ENCODE measurements around the gene GGA3.
"Not testable (repeated sequence)": the region's sequence is repeated elsewhere in the genome, so short reads cannot be mapped to it uniquely, and the experiment has no call there.

Gene GGA3

GRCh38 chr17:75260641-75261335, 618 bp downstream of the GGA3 start:
- in situ Hi-C loops (cut with HindIII; ENCODE audit: low sequenced_read_pairs) = no loop called here
- TF ChIP-seq, protein P1, sequence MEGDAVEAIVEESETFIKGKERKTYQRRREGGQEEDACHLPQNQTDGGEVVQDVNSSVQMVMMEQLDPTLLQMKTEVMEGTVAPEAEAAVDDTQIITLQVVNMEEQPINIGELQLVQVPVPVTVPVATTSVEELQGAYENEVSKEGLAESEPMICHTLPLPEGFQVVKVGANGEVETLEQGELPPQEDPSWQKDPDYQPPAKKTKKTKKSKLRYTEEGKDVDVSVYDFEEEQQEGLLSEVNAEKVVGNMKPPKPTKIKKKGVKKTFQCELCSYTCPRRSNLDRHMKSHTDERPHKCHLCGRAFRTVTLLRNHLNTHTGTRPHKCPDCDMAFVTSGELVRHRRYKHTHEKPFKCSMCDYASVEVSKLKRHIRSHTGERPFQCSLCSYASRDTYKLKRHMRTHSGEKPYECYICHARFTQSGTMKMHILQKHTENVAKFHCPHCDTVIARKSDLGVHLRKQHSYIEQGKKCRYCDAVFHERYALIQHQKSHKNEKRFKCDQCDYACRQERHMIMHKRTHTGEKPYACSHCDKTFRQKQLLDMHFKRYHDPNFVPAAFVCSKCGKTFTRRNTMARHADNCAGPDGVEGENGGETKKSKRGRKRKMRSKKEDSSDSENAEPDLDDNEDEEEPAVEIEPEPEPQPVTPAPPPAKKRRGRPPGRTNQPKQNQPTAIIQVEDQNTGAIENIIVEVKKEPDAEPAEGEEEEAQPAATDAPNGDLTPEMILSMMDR (IDR thresholded peaks at IDR 0.05; ENCODE audit: low read depth, low read length, missing control alignments) = peak; percentile 25
- peak overlapping the region; percentile 81 for H3K4me3 ChIP-seq (ENCODE audit: low read depth, low read length)
- DNase-seq (ENCODE audit: low read depth) = no peak

- H3K4me3 ChIP-seq (ENCODE audit: low read depth, low read length); in situ Hi-C loops (cut with HindIII; ENCODE audit: low sequenced_read_pairs); DNase-seq (ENCODE audit: low read depth): not testable (repeated sequence)
Measured at GRCh38 chr17:75257228-75257627, 4.2 kb downstream of the GGA3 start.

- in situ Hi-C loops (cut with HindIII; ENCODE audit: low sequenced_read_pairs); DNase-seq (ENCODE audit: low read depth); H3K4me3 ChIP-seq (ENCODE audit: low read depth, low read length): not testable (repeated sequence)
Measured at GRCh38 chr17:75255954-75256698, 5.3 kb downstream of the GGA3 start.

GRCh38 chr17:75252039-75252816, 9.2 kb downstream of the GGA3 start:
- TF ChIP-seq, protein P1 (IDR thresholded peaks at IDR 0.05; ENCODE audit: low read depth, low read length, missing control alignments) = no peak
- no peak for DNase-seq (ENCODE audit: low read depth)
- H3K4me3 ChIP-seq (ENCODE audit: low read depth, low read length) = no peak overlapping the region
- in situ Hi-C loops (cut with HindIII; ENCODE audit: low sequenced_read_pairs) = no loop called here

- H3K4me3 ChIP-seq (ENCODE audit: low read depth, low read length) = no peak overlapping the region
- in situ Hi-C loops (cut with HindIII; ENCODE audit: low sequenced_read_pairs) = no loop called here
- DNase-seq (ENCODE audit: low read depth) = no peak
- TF ChIP-seq, protein P1 (IDR thresholded peaks at IDR 0.05; ENCODE audit: low read depth, low read length, missing control alignments) = no peak
Measured at GRCh38 chr17:75250009-75250471, 11.4 kb downstream of the GGA3 start.

DNA sequence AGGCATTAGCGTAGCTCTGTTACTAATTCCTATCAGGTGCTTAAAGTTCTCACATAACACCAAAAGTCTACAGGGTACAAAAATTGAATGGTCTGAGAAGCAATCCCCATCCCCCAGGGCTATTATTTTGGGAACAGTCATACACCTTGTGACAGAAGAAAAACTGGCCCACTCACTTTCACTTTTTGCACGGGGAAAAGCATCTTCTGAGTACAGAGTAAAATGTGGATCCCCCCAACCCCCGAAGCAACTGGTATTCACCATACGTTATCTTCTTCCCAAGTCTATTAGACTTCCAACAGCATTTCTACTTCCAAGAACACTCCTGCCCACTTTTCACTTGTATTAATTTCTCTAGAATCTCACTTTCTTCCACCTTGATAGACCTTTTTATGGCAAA, 11.8 kb downstream of the GGA3 start:
- DNase-seq (ENCODE audit: low read depth) = no peak
- in situ Hi-C loops (cut with HindIII; ENCODE audit: low sequenced_read_pairs) = no loop called here
- H3K4me3 ChIP-seq (ENCODE audit: low read depth, low read length) = no peak overlapping the region
- TF ChIP-seq, protein P1 (IDR thresholded peaks at IDR 0.05; ENCODE audit: low read depth, low read length, missing control alignments) = no peak

DNA sequence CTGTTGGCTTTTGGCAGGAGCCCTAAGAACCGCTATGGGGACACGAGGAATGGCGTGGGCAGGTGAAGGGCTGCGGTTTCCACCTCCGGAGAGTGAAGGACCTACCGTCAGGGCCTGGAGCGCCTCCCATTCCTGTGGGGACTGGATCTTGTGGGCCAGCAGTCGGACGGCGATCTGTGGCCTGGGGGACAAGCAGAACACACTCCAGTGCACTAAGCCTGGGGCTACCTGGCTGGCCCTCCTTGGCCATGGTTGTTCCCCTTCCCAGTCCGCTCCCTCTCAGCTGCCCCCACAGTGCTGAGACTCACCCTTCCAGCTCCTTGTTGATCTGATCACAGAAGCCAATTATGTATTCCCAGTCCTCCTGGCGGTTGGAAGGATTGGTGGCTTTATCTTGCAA, 15.0 kb downstream of the GGA3 start:
- TF ChIP-seq, protein P1 (IDR thresholded peaks at IDR 0.05; ENCODE audit: low read depth, low read length, missing control alignments) = no peak
- H3K4me3 ChIP-seq (ENCODE audit: low read depth, low read length) = no peak overlapping the region
- DNase-seq (ENCODE audit: low read depth) = no peak
- in situ Hi-C loops (cut with HindIII; ENCODE audit: low sequenced_read_pairs) = no loop called here

Data from astrocyte of the cerebellum (primary cell).